Measurements from ENCODE around the gene MFAP4.

MFAP4 gene

GRCh38 chr17:19333736-19334290 is 53.2 kb downstream of the MFAP4 start:
- no peak for DNase-seq (ENCODE audit: low read depth in 3 of 3)
